Breast epithelium (tissue), 3 donors: ENCODE results near the gene GALK1.

Source experiments
- CTCF ChIP-seq, 3 donors: fragments of 450-650 bp; IDR thresholded peaks; one replicate each; pipeline ENCODE4 v1.5.1; 2016 to 2017; ENCODE audit warnings: antibody characterized with exemption in 3 of 3, mild to moderate bottlenecking in 3 of 3, moderate library complexity in 3 of 3
- POLR2AphosphoS5 ChIP-seq, 3 donors: sonication (generic); formaldehyde crosslinking; IDR thresholded peaks; one replicate each; pipeline ENCODE4 v1.6.1; 2017; ENCODE audit warnings: antibody characterized with exemption in 3 of 3

- TF ChIP-seq CTCF (IDR thresholded peaks at IDR 0.05) (no peak), POLR2AphosphoS5 (IDR thresholded peaks at IDR 0.05) (no peak)
Observed at GRCh38 chr17:75803883-75804282, 38.9 kb upstream of the GALK1 start.
